ENCODE results near the gene C12orf43.

The C12orf43 gene

GRCh38 chr12:120997448-120997847 lies 18.8 kb downstream of the C12orf43 start:
- Histone ChIP-seq H2AFZ (ENCODE audit: low read length, unreplicated experiment) (no peak overlapping the region), H3K27ac (ENCODE audit: low read depth, low read length) (no peak overlapping the region), H3K4me1 (ENCODE audit: control insufficient read depth, insufficient read depth, low read length, unreplicated experiment) (peaks cover 4% of the 10 kb centered on the region), H3K27me3 (ENCODE audit: insufficient read depth, low read length) (peaks cover 14% of the 10 kb centered on the region; the same call in 1 of the 2 replicates), H3K36me3 (ENCODE audit: insufficient read depth, low read length) (no peaks in the 10 kb centered on the region), H3K4me3 (ENCODE audit: low read depth, low read length) (no peak overlapping the region), H3K79me2 (ENCODE audit: control insufficient read depth, insufficient read depth, low read length, unreplicated experiment) (no peaks in the 10 kb centered on the region)

- Histone ChIP-seq H3K27me3 (ENCODE audit: insufficient read depth, low read length) (peaks cover 14% of the 10 kb centered on the region; the same call in 1 of the 2 replicates), H3K4me3 (ENCODE audit: low read depth, low read length) (no peak overlapping the region), H3K36me3 (ENCODE audit: insufficient read depth, low read length) (no peaks in the 10 kb centered on the region), H3K27ac (ENCODE audit: low read depth, low read length) (no peak overlapping the region), H2AFZ (ENCODE audit: low read length, unreplicated experiment) (no peak overlapping the region), H3K79me2 (ENCODE audit: control insufficient read depth, insufficient read depth, low read length, unreplicated experiment) (no peaks in the 10 kb centered on the region), H3K4me1 (ENCODE audit: control insufficient read depth, insufficient read depth, low read length, unreplicated experiment) (no peaks in the 10 kb centered on the region)
Observed at GRCh38 chr12:120996133-120996746, 20.0 kb downstream of the C12orf43 start.

GRCh38 chr12:120994589-120995337 lies 21.5 kb downstream of the C12orf43 start:
- peaks cover 19% of the 10 kb centered on the region; the same call in 1 of the 2 replicates for H3K27me3 ChIP-seq (ENCODE audit: insufficient read depth, low read length)
- no peaks in the 10 kb centered on the region for H3K36me3 ChIP-seq (ENCODE audit: insufficient read depth, low read length)
- H3K4me3 ChIP-seq (ENCODE audit: low read depth, low read length), result no peak overlapping the region
- H3K27ac ChIP-seq (ENCODE audit: low read depth, low read length), result no peak overlapping the region
- no peaks in the 10 kb centered on the region for H3K4me1 ChIP-seq (ENCODE audit: control insufficient read depth, insufficient read depth, low read length, unreplicated experiment)
- no peak overlapping the region for H2AFZ ChIP-seq (ENCODE audit: low read length, unreplicated experiment)
- no peaks in the 10 kb centered on the region for H3K79me2 ChIP-seq (ENCODE audit: control insufficient read depth, insufficient read depth, low read length, unreplicated experiment)

- Histone ChIP-seq H3K4me1 (ENCODE audit: control insufficient read depth, insufficient read depth, low read length, unreplicated experiment) (no peaks in the 10 kb centered on the region), H3K4me3 (ENCODE audit: low read depth, low read length) (no peak overlapping the region), H3K79me2 (ENCODE audit: control insufficient read depth, insufficient read depth, low read length, unreplicated experiment) (no peaks in the 10 kb centered on the region), H2AFZ (ENCODE audit: low read length, unreplicated experiment) (no peak overlapping the region), H3K27ac (ENCODE audit: low read depth, low read length) (no peak overlapping the region), H3K36me3 (ENCODE audit: insufficient read depth, low read length) (no peaks in the 10 kb centered on the region), H3K27me3 (ENCODE audit: insufficient read depth, low read length) (peaks cover 22% of the 10 kb centered on the region; the same call in 1 of the 2 replicates)
Observed at GRCh38 chr12:120994059-120994458, 22.2 kb downstream of the C12orf43 start.

- no peaks in the 10 kb centered on the region for H3K79me2 ChIP-seq (ENCODE audit: control insufficient read depth, insufficient read depth, low read length, unreplicated experiment)
- no peaks in the 10 kb centered on the region for H3K36me3 ChIP-seq (ENCODE audit: insufficient read depth, low read length)
- H3K4me1 ChIP-seq (ENCODE audit: control insufficient read depth, insufficient read depth, low read length, unreplicated experiment), result no peaks in the 10 kb centered on the region
Observed at GRCh38 chr12:120993496-120993895, 22.8 kb downstream of the C12orf43 start.

GRCh38 chr12:120992989-120993388 lies 23.3 kb downstream of the C12orf43 start:
- H3K27ac ChIP-seq (ENCODE audit: low read depth, low read length), result no peak overlapping the region
- no peak overlapping the region for H2AFZ ChIP-seq (ENCODE audit: low read length, unreplicated experiment)
- no peak overlapping the region for H3K4me3 ChIP-seq (ENCODE audit: low read depth, low read length)
- H3K4me1 ChIP-seq (ENCODE audit: control insufficient read depth, insufficient read depth, low read length, unreplicated experiment), result no peaks in the 10 kb centered on the region
- no peaks in the 10 kb centered on the region for H3K79me2 ChIP-seq (ENCODE audit: control insufficient read depth, insufficient read depth, low read length, unreplicated experiment)
- peaks cover 25% of the 10 kb centered on the region; the same call in 1 of the 2 replicates for H3K27me3 ChIP-seq (ENCODE audit: insufficient read depth, low read length)
- H3K36me3 ChIP-seq (ENCODE audit: insufficient read depth, low read length), result no peaks in the 10 kb centered on the region

More at GRCh38 chr12:120993496-120993895, 22.8 kb downstream of the C12orf43 start:
- Histone ChIP-seq H3K27me3 (ENCODE audit: insufficient read depth, low read length) (peaks cover 23% of the 10 kb centered on the region; the same call in 1 of the 2 replicates), H3K4me3 (ENCODE audit: low read depth, low read length) (no peak overlapping the region), H2AFZ (ENCODE audit: low read length, unreplicated experiment) (no peak overlapping the region), H3K27ac (ENCODE audit: low read depth, low read length) (no peak overlapping the region)

DNA sequence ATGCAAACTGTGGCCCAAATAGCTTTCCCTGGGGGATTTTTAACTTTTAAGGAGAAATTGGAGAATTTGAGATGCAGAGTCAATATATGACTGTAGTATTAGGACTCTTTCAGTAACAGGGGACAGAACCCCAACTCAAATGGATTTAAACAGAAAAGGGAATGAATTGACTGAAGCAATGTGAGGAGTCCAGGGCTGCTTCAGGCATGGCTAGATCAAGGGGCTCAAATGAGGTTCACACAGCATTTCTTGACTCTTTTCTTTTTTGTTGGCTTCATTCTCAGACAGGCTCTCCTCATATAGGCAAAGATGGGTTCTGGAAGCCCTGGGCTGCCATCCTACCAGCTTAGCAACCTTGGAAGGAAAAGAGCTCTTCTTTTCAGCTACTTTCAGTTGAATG lies 24.3 kb downstream of the C12orf43 start:
- H2AFZ ChIP-seq (ENCODE audit: low read length, unreplicated experiment), result no peak overlapping the region
- H3K79me2 ChIP-seq (ENCODE audit: control insufficient read depth, insufficient read depth, low read length, unreplicated experiment), result no peaks in the 10 kb centered on the region
- H3K4me1 ChIP-seq (ENCODE audit: control insufficient read depth, insufficient read depth, low read length, unreplicated experiment), result no peaks in the 10 kb centered on the region
- no peak overlapping the region for H3K27ac ChIP-seq (ENCODE audit: low read depth, low read length)
- H3K4me3 ChIP-seq (ENCODE audit: low read depth, low read length), result no peak overlapping the region
- no peaks in the 10 kb centered on the region for H3K36me3 ChIP-seq (ENCODE audit: insufficient read depth, low read length)
- H3K27me3 ChIP-seq (ENCODE audit: insufficient read depth, low read length), result peaks cover 25% of the 10 kb centered on the region; the same call in 1 of the 2 replicates

- Histone ChIP-seq H2AFZ (ENCODE audit: low read length, unreplicated experiment) (no peak overlapping the region), H3K36me3 (ENCODE audit: insufficient read depth, low read length) (no peaks in the 10 kb centered on the region), H3K27ac (ENCODE audit: low read depth, low read length) (no peak overlapping the region), H3K4me1 (ENCODE audit: control insufficient read depth, insufficient read depth, low read length, unreplicated experiment) (no peaks in the 10 kb centered on the region), H3K27me3 (ENCODE audit: insufficient read depth, low read length) (peaks cover 20% of the 10 kb centered on the region; the same call in 1 of the 2 replicates), H3K79me2 (ENCODE audit: control insufficient read depth, insufficient read depth, low read length, unreplicated experiment) (no peaks in the 10 kb centered on the region), H3K4me3 (ENCODE audit: low read depth, low read length) (no peak overlapping the region)
Observed at GRCh38 chr12:120990487-120991055, 25.7 kb downstream of the C12orf43 start.

DNA sequence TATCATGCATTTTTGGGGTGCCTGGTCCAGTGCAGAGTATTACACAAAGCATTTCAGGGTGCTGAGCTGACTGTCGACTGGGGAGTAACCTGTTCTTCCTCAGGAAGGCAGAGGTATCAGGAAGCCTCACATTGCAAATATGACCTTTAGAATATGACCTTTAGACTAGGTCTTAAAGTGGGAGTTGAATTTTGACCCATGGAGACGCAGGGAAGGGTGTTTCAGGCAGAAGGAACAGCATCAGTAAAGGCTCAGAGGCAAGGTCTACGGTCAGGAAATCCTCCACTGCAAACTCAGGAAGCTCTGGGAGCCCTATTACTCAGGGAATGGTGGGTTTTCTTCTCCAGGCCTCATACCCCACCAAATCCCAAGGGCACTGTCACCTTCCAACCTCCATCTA lies 26.6 kb downstream of the C12orf43 start:
- no peak overlapping the region for H2AFZ ChIP-seq (ENCODE audit: low read length, unreplicated experiment)
- no peak overlapping the region for H3K27ac ChIP-seq (ENCODE audit: low read depth, low read length)
- peaks cover 11% of the 10 kb centered on the region; the same call in 1 of the 2 replicates for H3K27me3 ChIP-seq (ENCODE audit: insufficient read depth, low read length)
- H3K4me3 ChIP-seq (ENCODE audit: low read depth, low read length), result no peak overlapping the region
- H3K36me3 ChIP-seq (ENCODE audit: insufficient read depth, low read length), result no peaks in the 10 kb centered on the region
- no peaks in the 10 kb centered on the region for H3K4me1 ChIP-seq (ENCODE audit: control insufficient read depth, insufficient read depth, low read length, unreplicated experiment)
- no peaks in the 10 kb centered on the region for H3K79me2 ChIP-seq (ENCODE audit: control insufficient read depth, insufficient read depth, low read length, unreplicated experiment)

GRCh38 chr12:120988658-120989057 lies 27.6 kb downstream of the C12orf43 start:
- Histone ChIP-seq H3K27me3 (ENCODE audit: insufficient read depth, low read length) (peaks cover 11% of the 10 kb centered on the region; the same call in 1 of the 2 replicates), H3K4me1 (ENCODE audit: control insufficient read depth, insufficient read depth, low read length, unreplicated experiment) (no peaks in the 10 kb centered on the region), H3K27ac (ENCODE audit: low read depth, low read length) (no peak overlapping the region)

More at GRCh38 chr12:120988658-120989057, 27.6 kb downstream of the C12orf43 start:
- no peaks in the 10 kb centered on the region for H3K79me2 ChIP-seq (ENCODE audit: control insufficient read depth, insufficient read depth, low read length, unreplicated experiment)
- no peaks in the 10 kb centered on the region for H3K36me3 ChIP-seq (ENCODE audit: insufficient read depth, low read length)
- H3K4me3 ChIP-seq (ENCODE audit: low read depth, low read length), result no peak overlapping the region
- no peak overlapping the region for H2AFZ ChIP-seq (ENCODE audit: low read length, unreplicated experiment)
